Skin epidermis (tissue), 12 donors: Measurements from ENCODE around the gene SAAL1.
"Not testable (repeated sequence)": the region's sequence is repeated elsewhere in the genome, so short reads cannot be mapped to it uniquely, and the experiment has no call there.

Experiments
- H3K27ac ChIP-seq, 21 experiments: fragments of 200-600 bp; sonication (generic) in 11 of 21; one replicate each; pipeline ENCODE4 v1.5.0; 2020; ENCODE audit warnings: mild to moderate bottlenecking in 3 of 21, inconsistent platforms in 2 of 21, moderate library complexity in 2 of 21
- H3K4me3 ChIP-seq, 7 experiments: fragments of 200-600 bp; sonication (generic) in 2 of 7; one replicate each; pipeline ENCODE4 v1.5.0; 2020; ENCODE audit warnings: inconsistent platforms in 2 of 7, mild to moderate bottlenecking in 2 of 7, moderate library complexity in 1 of 7

SAAL1 gene

GRCh38 chr11:18105802-18106574 lies at the start of gene SAAL1:
TSS of gene SAAL1 (minus strand) at chr11:18106082. CDS start at chr11:18106041, 41 bp downstream.
- peak within 1 kb of the TSS; percentile 30 to 89 (median 75) for H3K27ac ChIP-seq
- peak within 1 kb of the TSS; percentile 89 to 98 (median 95) for H3K4me3 ChIP-seq

DNA sequence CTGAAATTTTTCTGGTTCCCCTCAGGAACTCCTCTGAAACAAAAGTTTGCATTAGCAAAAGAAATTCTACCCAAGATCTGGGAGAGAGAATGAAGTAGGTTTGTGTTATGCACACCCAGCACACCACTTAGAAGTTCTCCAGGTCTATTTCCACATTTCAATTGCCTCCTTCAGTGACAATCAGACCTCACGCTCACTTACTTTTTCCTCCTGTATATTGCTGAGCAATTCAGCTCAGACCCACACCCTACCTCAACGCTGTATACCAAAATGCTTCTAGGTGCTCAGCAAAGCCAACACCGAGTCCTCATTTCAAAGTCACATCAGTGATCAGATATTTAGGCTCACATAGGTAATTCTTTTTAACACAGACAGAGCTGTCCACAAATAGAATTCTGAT lies 45.7 kb upstream of the SAAL1 start:
- Histone ChIP-seq H3K27ac (no peak overlapping the region), H3K4me3 (no peak overlapping the region)

DNA sequence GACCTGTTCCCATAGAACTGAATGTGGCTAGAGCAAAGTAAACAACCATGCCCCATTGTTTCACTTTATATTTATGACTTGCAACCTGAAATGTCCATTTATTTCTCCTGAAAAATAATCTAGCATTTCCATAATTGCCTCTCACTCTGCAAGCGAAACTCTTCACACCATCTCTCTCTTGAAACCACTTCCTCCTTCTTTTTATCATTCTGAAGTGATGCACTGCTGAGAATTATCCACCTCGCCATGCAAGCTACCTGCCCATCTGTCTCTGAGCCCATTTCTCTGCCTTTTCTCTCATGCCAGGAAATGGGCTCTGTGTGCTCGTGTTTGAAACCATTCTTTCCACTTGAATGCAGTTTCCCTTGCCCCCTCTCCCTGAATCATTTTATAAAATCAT lies 40.0 kb upstream of the SAAL1 start:
- no peak overlapping the region for H3K4me3 ChIP-seq
- H3K27ac ChIP-seq: no peak overlapping the region

DNA sequence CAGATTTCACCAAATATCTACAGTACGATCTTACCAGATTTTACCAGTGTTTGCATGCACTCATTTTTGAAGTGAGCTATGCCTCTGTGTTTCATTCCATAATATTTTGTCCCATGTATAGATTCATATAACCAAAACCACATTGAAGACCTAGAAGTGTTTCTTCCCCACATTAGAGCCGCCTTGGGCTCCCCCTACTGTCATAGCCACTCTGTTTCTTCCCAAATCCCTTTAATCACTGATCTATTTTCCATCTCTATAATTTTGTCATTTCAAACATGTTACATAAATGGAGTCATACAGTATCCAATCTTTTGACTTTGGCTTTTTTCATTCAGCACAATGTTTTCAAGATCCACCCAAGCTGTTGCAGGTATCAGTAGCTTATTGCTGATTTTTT lies 39.1 kb upstream of the SAAL1 start:
- Histone ChIP-seq H3K4me3 (no peak overlapping the region), H3K27ac (no peak overlapping the region)

GRCh38 chr11:18144243-18144642 lies 38.4 kb upstream of the SAAL1 start:
- Histone ChIP-seq H3K4me3 (no peak overlapping the region), H3K27ac (no peak overlapping the region)

GRCh38 chr11:18140145-18140544 lies 34.3 kb upstream of the SAAL1 start:
- Histone ChIP-seq H3K4me3 (no peak overlapping the region), H3K27ac (no peak overlapping the region)

DNA sequence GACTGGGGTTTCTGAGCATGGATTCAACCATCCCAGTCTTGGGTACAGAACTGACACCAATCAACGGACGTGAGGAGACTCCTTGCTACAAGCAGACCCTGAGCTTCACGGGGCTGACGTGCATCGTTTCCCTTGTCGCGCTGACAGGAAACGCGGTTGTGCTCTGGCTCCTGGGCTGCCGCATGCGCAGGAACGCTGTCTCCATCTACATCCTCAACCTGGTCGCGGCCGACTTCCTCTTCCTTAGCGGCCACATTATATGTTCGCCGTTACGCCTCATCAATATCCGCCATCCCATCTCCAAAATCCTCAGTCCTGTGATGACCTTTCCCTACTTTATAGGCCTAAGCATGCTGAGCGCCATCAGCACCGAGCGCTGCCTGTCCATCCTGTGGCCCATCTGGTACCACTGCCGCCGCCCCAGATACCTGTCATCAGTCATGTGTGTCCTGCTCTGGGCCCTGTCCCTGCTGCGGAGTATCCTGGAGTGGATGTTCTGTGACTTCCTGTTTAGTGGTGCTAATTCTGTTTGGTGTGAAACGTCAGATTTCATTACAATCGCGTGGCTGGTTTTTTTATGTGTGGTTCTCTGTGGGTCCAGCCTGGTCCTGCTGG lies 31.4 kb upstream of the SAAL1 start:
- H3K4me3 ChIP-seq: no peak overlapping the region
- no peak overlapping the region for H3K27ac ChIP-seq

GRCh38 chr11:18135308-18135707 lies 29.4 kb upstream of the SAAL1 start:
- Histone ChIP-seq H3K27ac (no peak overlapping the region), H3K4me3 (no peak overlapping the region)

DNA sequence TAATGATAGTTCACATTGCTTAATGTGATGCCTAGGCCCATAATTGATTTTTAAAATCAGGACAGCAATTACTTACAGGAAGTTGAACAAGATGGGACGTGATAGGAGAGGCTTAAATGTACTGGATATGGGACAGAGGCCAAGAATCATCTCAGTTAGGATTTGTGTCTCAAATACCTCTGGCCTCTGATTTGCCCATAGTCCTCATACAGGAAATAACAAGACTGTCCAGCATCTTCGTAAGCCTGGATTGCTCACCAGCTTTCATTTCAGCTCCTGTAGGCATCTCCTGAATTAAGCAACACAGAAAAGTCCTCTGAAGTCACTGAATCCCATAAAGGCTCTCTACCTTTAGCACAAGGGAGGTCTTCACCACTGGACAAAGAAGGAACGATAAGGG lies 26.5 kb upstream of the SAAL1 start, which contains the start of gene MRGPRX3:
Gene MRGPRX3, plus strand, starts transcription at position 231 of the 400 bp plus-strand sequence. CDS start 4,632 bp downstream, outside the sequence.
- H3K27ac ChIP-seq: no peak within 1 kb of the TSS
- H3K4me3 ChIP-seq: no peak within 1 kb of the TSS

- not testable (repeated sequence) for H3K27ac ChIP-seq, H3K4me3 ChIP-seq
Observed at GRCh38 chr11:18131115-18131514, 25.2 kb upstream of the SAAL1 start.

DNA sequence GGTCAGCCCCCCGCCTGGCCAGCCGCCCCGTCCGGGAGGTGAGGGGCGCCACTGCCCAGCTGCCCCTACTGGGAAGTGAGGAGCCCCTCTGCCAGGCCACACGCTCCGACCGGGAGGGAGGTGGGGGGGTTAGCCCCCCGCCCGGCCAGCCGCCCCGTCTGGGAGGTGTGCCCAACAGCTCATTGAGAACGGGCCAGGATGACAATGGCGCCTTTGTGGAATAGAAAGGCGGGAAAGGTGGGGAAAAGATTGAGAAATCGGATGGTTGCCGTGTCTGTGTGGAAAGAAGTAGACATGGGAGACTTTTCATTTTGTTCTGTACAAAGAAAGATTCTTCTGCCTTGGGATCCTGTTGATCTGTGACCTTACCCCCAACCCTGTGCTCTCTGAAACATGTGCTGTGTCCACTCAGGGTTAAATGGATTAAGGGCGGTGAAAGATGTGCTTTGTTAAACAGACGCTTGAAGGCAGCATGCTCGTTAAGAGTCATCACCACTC lies 15.5 kb upstream of the SAAL1 start:
- H3K27ac ChIP-seq, H3K4me3 ChIP-seq: not testable (repeated sequence)

DNA sequence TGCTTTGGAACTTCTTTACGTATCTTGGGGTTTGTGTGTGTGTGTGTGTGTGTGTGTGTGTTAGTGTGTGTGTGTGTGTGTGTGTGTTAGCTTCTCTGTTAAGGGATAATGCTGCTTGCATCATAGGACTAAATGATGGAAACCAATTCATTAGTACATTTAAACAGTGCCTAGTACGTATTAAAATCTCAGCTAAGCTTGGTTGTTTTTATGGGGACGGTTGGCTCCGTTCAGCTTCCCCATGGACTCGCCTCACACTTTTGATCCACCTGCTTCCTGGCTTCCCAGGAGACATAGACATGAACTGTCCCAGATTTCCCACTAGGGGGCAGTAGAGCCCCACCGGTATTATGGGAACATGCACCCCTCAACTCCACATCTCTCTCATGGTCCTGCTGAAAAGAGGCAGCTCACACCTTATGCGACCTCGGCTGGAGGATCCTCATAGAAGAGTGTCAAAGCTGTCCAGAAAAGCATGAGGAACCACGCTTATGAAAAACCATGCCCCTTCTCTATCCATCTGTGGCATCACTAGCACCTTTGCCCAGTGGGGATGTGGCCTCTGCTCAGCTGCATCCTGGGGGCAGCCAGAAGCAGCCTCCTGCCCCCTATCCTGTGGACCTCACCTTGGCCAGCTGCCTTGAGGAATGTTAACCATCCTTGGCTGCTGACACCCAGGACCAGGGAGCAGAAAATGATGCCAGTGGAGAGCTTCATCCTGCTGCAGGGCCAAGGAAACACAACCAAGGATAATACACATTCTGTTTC lies 9.7 kb upstream of the SAAL1 start:
- no peak overlapping the region for H3K27ac ChIP-seq
- no peak overlapping the region for H3K4me3 ChIP-seq

DNA sequence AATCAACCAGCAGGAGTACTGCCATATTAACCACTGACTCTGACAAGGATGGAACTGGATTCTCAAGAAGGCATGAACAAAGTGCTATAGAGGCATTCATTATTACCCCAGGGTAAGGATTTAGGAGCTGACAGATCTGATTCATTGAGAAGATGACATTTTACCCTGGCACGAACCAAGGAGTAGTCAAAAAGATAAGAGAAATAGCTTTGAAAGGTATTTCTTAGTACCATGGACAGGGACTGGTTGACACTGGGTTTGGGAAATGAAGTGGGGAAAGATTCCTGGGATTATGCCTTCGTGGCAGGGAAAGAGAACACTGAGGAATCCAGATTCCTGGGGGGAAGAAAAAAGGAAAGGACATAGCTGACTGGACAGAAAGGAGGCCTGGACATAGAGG lies 5.1 kb upstream of the SAAL1 start:
- no peak overlapping the region for H3K4me3 ChIP-seq
- no peak overlapping the region for H3K27ac ChIP-seq

GRCh38 chr11:18108254-18108653 lies 2.4 kb upstream of the SAAL1 start:
- no peak overlapping the region for H3K4me3 ChIP-seq
- H3K27ac ChIP-seq: no peak overlapping the region

GRCh38 chr11:18106688-18107087 lies 806 bp upstream of the SAAL1 start:
- Histone ChIP-seq H3K4me3 (no peak overlapping the region), H3K27ac (no peak overlapping the region)

DNA sequence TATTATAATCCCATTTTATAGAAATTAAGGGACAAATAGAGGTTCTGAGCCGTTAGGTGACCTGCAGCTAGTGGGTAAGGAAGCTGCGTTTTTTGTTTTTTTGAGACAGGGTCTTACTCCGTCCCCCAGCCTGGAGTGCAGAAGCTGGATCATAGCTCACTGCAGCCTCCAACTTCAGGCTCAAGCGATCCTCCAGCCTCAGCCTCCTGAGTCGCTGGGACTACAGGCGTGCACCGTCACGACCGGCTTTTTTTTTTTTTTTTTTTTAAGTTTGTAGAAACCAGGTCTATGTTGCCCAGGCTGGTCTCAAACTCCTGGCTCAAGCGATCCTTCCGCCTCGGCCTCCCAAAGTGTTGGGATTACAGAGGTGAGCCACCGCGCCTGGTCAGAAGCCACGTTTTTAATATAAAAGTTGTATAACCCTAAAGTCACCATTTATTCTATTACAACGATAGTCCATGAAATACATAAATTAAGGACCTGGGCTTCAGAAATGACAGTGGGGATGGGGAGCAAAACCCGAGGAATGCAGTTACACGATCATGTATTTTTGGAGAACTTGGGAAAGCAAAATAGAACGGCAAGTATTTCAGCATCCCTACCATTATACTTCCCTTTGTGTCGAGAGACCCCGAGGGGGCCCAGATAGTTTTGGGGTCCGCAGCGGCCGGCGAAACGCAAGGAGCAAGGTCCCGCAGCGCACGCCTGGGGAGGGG lies 638 bp downstream of the SAAL1 start:
- peak overlapping the region; percentile 89 to 98 (median 95) for H3K4me3 ChIP-seq
- H3K27ac ChIP-seq: peak overlapping the region; percentile 30 to 89 (median 75)

DNA sequence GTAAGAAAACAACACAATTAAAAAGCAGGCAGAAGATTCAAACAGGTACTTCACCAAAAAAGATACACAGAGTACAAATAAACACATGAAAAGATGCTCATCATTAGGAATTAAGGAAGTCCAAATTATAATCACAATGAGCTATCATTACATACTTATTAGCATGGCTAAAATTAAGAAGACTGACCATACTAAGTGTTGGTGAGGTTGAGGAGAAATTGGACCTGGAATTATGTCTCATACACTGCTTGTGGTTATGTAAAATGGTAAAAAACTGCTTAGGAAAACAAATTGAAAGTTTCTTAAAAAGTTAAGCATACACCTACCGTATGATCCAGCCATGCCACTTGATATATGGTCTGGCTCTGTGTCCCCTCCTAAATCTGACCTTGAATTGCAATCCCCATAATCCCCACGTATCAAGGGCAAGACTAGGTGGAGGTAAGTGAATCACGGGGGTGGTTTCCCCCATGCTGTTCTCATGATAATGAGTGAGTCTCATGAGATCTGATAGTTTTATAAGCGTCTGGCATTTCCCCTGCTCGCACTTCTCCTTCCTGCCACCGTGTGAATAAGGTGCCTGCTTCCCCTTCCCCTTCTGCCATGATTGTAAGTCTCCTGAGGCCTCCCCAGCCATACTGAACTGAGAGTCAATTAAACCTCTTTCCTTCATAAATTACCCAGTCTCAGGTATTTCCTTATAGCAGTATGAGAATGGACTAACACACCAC lies 4.8 kb downstream of the SAAL1 start:
- no peak overlapping the region for H3K27ac ChIP-seq
- H3K4me3 ChIP-seq: no peak overlapping the region

DNA sequence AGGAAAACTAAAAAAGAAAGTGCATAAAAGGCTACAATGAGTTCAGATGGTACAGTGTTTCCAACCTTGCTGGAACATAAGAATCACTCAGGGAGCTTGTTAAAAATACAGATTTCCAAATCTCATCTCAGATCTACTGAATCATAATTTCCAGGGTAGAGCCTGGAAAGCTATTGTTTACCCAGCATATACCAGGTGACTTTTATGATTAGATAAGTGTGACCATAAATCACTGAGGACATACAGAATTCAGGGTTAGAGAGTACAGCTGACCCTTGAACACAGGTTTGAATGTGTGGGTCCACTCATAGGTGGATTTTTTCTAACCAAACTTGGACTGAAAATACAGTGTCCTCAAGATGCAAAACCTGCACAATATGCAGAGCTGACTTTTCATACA lies 11.9 kb downstream of the SAAL1 start:
- Histone ChIP-seq H3K27ac (no peak overlapping the region), H3K4me3 (no peak overlapping the region)

- Histone ChIP-seq H3K4me3 (no peak overlapping the region), H3K27ac (no peak overlapping the region)
Observed at GRCh38 chr11:18091731-18092130, 14.2 kb downstream of the SAAL1 start.
